Femur (tissue), 1 donor: Measurements from ENCODE around the gene THEMIS2.
"Not testable (repeated sequence)": the region's sequence is repeated elsewhere in the genome, so short reads cannot be mapped to it uniquely, and the experiment has no call there.

Source experiments
- DNase-seq: peaks from one replicate; pipeline ENCODE4 v3.0.0-alpha.2; 2017

Gene THEMIS2

DNA sequence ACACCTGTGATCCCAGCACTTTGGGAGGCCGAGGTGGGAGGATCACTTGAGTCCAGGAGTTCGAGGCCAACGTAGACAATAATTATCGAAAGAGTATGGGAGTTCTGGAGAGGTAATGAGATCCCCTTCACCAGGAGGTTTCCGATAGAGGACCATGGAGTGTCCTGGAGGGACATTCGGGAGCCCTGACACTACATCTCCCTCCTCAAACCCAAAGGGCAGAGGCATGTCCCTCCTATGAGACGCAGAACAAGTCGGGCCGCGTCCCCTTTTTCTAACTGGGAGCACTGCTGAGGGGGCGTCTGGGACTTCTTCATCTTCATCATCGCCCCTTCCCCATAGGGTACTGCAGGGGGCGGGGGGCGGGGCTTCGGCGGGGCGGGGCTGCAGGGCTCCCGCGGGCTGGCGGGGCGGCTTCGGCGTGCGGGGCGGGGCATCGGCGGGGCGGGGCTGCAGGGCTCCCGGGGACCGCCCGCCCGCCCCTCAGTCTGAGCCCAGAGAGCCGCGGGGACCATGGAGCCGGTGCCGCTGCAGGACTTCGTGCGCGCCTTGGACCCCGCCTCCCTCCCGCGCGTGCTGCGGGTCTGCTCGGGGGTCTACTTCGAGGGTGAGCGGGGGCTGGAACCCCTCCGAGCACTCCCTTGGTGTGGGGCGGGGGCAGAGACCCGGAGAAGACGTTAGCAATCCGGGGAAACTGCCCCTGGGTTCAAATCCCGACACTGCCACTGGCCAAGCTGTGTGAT, at the start of gene THEMIS2:
Gene THEMIS2 (plus strand): TSS at position 486 of the 743 bp plus-strand sequence. CDS start 28 bp downstream, at position 514.
- peak; percentile 78 for DNase-seq

DNA sequence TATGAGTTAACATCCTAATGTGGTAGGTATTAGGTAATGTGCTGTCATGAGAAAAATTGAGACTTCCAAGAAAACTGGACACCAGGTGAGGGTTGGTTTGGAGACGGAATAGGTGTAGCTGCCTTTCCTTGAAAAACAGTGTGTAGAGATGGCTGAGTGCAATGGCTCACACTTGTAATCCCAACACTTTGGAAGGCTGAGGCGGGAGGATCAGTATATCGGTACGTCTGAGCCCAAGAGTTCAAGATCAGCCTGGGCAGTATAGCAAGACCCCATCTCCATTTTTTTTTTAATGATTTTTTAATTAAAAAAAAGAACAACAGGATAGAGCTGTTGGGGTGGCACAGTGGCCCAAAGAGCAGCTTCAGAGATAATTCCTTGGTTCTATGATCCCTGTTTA, 48.6 kb upstream of the THEMIS2 start:
- DNase-seq: no peak

DNA sequence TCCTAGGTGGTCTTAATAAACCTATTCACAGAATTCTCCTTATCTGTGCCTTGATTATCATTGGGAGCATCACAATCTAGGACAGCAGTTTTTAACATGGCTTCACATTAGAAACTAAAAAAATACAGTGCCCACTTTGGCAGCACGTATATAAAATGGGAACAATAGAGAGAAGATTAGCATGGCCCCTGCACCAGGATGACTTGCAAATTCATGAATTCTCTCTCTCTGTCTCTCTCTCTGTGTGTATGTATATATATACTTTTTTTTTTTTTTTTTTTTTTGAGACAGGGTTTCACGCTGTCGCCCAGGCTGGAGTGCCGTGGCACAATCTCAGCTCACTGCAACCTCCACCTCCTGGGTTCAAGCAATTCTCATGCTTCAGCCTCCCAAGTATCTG, 47.9 kb upstream of the THEMIS2 start:
- no peak for DNase-seq

DNA sequence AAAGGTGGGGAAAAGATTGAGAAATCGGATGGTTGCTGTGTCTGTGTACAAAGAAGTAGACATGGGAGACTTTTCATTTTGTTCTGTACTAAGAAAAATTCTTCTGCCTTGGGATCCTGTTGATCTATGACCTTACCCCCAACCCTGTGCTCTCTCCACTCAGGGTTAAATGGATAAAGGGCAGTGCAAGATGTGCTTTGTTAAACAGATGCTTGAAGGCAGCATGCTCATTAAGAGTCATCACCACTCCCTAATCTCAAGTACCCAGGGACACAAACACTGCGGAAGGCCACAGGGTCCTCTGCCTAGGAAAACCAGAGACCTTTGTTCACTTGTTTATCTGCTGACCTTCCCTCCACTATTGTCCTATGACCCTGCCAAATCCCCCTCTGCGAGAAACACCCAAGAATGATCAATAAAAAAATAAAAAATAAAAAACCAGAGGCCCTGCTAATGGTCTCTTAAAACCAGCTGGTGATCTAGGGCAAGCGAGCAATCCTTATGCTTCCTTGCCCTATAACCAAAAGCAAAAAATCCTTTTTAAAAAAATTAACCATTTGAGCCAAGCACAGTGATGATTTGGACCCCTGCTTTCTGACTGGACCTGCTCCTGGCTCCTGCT, 42.9 kb upstream of the THEMIS2 start:
- not testable (repeated sequence) for DNase-seq

DNA sequence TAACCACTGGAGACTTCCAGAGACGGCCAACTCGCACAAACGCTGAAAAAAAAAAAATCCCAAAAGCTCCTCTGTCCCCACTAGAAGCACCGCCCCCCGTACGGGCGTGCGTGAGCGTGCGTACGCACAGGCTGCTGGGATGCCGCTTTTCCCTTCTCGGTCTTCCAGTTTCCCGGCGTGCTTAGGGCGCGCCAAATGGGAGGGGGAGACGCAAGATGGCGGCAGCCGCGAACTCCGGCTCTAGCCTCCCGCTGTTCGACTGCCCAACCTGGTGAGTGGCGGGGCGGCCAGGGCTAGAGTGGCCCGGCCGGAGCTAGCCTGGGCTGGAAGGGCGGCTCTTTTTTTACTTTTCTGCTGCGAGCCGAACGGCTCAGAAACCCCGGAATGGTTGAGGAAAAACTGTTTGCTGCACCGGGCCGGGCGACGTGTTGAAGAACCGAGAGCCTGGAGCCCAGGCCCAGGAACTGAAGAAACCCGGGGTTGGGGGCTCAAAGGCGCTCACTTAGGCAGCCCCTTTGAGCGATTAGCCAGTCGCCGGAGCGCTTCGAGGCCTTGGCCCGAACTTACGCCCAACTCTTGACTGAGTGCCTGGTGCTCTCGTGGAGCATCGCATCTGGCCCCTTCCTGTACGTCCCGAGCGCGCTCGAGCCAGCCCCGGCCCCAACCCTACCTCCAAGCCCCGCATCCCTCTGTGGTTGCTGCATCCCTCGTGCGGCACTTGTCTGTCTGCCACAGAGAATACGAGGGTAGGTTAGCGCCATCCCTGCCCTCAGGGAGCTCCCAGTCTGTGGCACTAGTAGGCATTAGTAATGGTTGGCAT, 41.5 kb upstream of the THEMIS2 start, which contains the start of gene PPP1R8:
Gene PPP1R8 (plus strand): TSS at position 162 of the 820 bp plus-strand sequence. CDS start 54 bp downstream, at position 216.
- peak; percentile 97 for DNase-seq

DNA sequence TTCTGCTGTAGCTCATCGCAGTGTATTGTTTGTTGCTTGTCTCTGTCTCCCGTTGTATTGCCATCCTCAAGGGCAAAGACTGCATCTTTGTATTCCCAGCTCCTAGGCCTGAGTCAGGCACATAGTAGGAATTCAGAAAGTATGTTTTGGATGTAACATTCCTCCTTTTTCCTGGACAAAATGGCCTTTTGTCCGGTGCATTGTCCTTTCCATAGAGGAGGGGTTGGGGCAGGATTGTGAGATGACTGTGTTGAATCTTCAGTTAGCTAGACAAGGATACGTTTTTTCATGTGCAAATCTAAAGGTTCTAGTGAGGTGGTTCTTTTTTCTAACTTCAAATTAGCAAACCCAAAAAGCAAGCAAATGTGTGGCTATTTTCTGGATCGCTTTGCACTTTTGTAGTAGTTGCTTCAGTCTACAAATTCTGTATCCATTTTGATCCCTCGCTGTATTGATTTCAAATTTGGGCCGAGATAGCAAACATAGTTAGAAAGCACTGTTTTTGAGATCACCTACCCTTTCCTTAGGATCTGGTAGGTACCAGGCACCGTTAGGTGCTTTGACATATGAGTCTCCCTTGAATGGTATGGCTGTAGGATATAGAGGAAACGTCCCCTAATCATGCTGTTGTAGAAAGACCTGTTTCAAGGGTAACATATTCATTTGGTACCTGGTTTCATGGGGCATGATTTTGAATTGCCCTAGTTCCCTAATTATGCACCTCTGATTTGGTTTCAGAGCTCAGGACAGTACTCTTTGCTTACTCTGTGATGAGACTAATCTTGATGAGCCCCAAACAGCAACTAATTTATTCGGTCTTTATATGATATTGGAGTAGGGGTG, 40.6 kb upstream of the THEMIS2 start:
- no peak for DNase-seq

DNA sequence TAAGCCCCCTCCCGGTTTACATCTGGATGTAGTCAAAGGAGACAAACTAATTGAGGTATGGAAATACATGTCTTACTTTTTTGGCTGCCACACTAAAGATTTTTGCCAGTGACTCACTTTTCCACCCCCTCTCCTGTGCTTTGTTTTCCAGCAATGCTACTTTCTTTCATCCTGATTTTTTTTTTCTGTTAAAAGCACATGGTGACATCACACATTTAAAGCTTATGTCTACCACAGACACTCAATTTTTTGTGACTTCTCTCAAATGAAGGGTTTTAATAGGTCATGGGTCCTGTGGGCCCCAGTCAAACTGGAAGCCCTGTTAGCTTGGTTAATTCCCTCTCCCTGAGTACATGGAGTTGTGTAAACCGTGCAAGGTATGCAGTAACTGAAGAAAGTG, 39.6 kb upstream of the THEMIS2 start:
- DNase-seq: no peak

DNA sequence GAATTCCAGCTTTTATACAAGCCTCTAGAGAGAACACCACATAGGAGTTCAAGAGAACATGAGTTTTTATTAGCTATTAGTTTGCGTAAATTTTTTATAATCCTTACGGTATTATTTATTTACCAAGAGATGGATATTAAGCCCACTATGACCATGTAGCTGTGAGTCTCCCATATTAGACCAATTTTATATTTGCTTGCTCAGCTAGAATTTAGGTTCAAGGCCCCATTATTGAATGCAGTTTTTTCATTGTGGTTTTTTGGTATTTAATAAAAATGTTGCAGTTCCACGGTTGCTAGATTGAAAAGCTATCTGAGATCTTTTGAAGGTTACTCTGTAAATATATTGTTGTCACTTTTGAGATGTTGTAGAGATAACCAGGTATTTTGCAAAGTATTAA, 38.9 kb upstream of the THEMIS2 start:
- no peak for DNase-seq

DNA sequence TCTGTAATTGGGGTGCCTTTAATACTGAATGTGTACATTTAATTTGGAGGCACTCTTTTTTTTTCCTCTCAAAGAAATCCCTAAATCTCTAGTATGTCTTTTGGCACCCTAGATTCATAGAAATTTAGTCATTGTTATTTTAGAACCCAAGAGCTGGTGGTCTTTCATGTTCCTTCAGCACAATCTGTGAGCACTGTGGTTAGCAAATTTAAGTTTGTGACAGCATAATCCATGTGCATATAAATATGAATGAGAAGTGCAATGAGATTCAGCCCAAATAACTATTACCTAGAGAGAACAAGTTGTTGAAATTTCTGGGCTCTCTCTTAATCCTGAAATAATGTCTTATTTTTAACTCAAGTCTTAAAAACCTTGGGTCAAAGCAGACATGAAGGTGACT, 37.3 kb upstream of the THEMIS2 start:
- no peak for DNase-seq

DNA sequence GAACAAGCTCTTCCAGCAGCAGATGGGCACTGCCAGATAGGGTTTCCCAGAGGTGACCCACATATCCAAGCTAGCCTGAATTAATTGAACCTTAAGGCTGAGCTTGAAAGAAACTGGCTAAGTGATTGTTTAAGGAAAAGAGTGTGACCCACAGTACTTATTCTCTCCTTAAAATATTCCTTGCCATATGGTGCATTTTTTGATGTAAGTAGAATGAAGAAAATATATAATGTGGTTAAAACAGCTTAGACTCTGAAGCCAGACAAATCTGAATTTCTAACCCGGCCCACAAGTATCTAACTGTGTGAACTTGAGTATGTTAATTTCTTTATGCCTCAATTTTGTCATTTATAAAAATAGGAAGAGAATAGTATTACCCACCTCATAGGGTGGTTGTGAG, 36.8 kb upstream of the THEMIS2 start:
- no peak for DNase-seq

DNA sequence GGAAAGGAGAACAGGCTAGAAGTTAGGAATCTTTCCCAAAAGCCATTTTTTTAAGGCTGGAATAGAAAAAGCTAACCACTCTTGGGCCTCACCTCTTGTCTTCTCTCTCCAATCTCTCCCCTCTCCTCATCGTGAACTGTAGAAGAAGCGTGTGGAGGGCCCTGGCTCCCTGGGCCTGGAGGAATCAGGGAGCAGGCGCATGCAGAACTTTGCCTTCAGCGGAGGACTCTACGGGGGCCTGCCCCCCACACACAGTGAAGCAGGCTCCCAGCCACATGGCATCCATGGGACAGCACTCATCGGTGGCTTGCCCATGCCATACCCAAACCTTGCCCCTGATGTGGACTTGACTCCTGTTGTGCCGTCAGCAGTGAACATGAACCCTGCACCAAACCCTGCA, 22.4 kb upstream of the THEMIS2 start:
- DNase-seq: no peak

DNA sequence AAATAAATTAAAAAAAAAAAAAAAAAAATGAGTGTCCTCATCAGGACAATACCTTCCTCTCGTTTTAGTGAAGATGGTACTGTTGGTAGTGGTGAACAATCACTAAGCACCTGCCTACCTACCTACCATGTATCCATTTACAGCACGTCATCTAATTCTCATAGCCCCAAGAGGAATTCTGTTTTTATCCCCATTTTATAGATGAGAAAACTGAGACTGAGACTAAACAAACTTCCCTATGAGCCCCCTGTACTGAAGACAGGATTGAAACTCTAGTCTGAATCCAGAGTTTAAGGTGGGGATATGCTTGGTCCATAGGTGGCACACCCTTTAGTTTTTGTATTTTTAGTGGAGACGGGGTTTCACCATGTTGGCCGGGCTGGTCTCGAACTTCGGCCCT, 17.3 kb upstream of the THEMIS2 start:
- no peak for DNase-seq

DNA sequence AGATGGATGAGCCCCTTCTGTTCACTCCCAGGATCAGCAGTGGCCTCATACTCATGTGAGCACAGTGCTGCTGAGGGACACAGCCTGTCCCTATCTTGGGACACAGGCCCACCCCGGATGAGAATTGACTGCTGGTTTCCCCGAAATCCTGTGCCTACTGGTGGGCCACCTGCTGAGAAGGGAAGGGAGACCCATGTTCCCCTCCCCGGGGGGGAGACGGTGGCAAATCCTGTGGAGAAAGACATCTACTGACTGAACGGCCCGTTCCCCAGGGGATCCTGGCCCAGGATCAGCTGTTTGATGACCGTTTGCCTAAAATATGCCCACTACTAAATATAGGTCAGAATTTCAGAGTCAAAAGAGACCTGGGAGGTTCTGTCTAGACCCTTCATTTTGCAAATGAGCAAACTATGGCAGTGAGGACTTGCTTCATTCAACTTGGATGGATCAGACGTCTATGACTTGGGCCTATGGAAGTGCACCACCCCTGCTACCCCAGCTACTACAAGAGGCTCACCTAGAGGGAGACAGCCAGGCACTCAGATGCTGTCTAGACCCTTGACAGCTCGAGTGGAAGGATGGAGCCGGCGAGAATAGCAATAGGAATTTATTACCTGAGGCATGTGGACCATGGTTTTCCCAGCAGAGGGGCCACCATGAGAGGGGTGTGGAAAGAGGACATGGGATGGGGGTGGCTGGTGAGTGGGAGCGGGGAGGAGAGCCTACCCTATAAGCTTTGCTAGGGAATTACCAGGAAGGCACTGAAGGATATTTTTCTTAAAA, 15.6 kb upstream of the THEMIS2 start:
- DNase-seq: no peak

DNA sequence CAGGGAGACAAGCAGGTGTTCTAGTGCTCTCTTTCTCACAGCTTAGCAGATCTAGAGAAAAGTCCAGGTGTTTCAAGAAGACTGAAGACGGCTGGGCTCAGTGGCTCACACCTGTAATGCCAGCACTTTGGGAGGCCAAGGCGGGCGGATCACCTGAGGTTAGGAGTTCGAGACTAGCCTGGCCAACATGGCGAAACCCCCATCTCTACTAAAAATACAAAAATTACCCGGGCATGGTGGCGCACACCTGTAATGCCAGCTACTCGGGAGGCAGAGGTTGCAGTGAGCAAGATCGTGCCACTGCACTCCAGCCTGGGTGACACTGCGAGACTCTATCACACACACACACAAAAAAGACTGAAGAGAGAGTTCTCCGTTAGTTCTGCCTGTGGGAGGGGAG, 14.8 kb upstream of the THEMIS2 start:
- DNase-seq: not testable (repeated sequence)

DNA sequence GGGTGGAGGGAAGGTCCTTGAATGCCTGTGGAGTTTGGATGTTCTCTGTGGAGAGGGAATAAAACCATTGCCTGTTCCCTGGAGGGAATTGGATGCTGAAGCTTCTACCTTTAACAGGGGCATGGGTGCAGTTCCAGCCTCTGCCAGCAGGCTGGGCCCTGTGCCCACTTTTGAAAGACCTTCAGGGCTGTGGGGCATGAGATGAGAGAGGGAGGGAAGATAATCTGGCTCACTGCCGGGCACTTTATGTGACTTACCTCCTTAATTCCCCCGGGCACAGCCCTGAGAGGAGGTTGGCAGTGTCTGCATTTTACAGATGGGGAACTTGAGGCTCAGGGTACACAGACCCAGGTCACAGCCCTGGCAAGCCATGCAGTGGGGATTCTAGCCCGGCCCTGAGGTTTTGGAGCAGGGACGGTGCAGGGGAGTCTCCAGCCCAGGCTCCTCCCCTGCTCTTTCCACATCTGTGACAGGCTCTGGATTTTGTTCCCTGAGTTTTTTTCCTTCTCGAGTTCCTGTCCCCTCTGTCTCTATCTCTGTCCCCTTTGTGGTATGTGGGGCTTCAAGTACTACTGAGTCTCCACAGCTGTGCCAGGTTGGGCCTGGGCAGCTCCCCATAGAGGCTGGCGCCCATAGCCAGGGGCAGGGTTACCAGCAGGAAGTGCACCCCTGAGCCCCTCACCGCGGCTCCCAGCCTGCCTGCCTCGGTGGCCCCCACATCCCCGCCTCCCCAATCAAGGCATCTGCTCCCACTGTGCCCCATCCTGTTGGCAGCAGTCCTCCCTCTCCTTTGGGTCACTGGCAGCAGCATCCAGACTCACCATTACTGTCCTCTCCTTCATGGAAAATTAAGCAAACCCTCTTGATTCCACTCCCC, 14.0 kb upstream of the THEMIS2 start:
- DNase-seq: peak; percentile 84

DNA sequence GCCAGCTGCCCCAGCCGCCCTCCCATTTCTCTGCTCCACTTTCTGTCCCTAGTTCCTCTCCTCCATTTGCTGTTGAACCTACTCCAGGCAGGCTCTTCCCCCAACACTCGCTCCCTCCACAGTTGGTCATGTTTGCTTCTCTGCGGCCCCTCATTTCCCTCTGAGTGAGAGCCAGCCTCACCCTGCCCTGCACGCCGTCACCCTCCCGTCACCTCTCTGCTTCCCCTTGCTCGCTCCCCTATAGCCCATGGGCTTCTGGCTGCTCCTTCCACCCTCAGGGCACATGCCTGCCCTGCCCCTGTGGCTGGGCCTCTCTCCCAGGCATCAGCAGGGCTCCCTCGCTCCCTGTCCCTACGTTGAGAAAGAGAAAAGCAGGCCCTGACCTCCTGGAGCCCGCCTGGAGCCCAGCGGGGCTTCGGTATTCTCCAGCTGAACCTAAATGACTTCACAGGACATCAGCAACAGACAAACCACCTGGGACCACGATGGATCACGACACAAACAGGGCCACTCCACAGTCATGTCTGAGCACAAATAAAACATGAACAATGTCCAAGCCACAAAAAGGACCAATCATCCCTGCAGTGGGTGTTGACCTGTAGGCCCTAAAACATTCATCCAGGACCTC, 13.3 kb upstream of the THEMIS2 start:
- DNase-seq: no peak

DNA sequence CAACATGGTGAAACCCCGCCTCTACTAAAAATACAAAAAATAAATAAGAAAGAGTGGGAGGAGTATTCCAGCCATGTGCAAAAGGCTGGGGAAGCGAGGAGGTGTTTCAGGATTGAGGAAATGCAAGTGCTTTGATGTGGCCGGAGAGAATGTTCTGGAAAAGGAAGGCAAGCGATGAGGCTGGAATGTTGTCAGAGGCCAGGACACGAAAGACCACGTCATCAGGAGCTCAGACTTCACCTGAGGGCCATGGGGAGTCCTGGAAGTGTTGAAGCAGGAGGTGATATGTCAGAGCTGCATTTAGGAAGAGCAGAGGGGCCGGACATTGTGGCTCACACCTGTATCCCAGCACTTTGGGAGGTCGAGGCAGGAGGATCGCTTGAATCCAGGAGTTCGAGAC, 10.9 kb upstream of the THEMIS2 start:
- no peak for DNase-seq

DNA sequence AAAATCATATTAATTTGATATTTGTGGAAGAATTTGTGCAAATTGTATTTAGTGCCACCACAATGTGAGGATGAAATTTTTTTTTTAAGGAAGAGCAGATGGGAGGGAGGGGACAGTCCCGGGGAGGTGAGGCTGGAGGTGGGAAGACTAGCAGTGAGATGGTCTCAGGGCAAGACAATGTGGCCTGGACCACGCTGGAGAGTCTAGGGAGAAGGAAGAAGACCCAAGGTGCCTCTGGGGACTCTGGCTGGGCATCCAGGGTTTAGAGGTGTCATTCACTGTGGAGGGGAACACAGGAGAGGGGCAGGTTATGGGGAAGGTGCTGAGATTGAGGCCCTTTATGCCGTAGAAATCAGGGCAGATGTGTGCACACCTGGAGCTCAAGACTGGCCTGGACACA, 10.3 kb upstream of the THEMIS2 start:
- DNase-seq: no peak

DNA sequence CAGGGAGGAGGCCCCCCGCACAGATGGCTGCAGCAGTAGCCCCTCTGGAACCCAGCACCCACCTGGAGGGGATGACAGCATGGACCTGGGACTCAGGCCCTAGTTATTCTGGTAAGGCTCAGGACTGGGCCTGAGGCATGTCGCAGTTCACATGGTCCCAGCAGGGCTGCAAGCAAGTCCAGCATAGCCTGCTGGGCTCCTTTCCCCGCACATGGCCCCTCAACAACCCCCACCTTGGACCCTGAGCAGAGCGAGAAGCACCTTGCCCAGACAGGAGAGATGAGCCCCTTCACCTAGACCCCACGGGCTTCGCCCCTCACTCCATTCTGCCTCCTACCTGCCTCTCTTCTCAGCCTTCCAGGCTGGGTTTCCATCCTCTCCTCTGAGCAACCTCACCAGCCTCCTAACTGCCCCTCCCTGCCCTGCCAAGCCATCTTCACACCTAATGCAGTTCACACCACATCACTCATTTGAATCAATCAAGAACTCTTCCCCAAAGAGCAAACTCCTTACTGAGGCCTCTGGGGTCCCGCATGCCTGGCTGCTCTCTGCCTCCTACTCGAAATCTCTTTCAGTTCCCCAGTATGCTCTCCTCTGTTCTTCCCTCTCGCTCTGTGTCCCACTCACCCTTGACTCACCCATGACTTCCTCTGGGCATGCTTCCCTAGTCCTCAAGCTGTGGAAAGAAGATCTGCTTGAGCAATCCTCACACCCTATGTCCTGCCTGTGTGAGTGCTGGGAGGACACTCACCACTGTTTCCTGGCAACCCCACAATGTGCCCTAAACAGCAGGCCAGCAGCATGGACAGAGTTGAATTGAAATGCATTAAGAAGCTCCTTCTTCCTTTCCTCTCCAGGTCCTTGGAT, 9.4 kb upstream of the THEMIS2 start:
- peak; percentile 74 for DNase-seq
